Adrenal gland (tissue), 12 donors: ENCODE measurements around the gene TM9SF2. TPM values are rescaled to one million over a fixed set of nuclear protein-coding genes. Genes with fewer than 3 reads are reported as not detected.
A peak's percentile ranks its signal among the peaks of the same experiment; 100 is the strongest.

Experiments used
- DNase-seq, 7 donors: peaks; one replicate each; pipeline ENCODE4 v3.0.0-alpha.2; 2019 to 2020
- H3K27ac ChIP-seq, 5 donors: fragments of 200-600 bp; sonication (generic) in 4 of 5; 1 replicate in 3 of 5; 2 replicates in 2 of 5; pipeline versions ENCODE4 v1.5.1 to v1.8.0; 2016 to 2020; ENCODE audit warnings: mild to moderate bottlenecking in 1 of 5
- H3K27me3 ChIP-seq: fragments of 200-600 bp; 2 replicates; pipeline ENCODE4 v1.8.0; 2021
- H3K36me3 ChIP-seq, 2 donors: fragments of 200-600 bp; replicated peaks in 1 of 2; 1 replicate in 1 of 2; 2 replicates in 1 of 2; pipeline versions ENCODE4 v1.5.1 to v1.8.0; 2018 to 2022
- H3K4me1 ChIP-seq, 2 donors: fragments of 200-600 bp; replicated peaks in 1 of 2; 1 replicate in 1 of 2; 2 replicates in 1 of 2; pipeline versions ENCODE4 v1.5.1 to v1.8.0; 2018 to 2021
- H3K4me3 ChIP-seq, 4 donors: fragments of 200-600 bp; sonication (generic) in 3 of 4; one replicate each; pipeline ENCODE4 v1.5.1; 2016 to 2018
- H3K9me3 ChIP-seq, 3 donors: fragments of 200-600 bp; sonication (generic) in 1 of 3; replicated peaks in 1 of 3; 1 replicate in 2 of 3; 2 replicates in 1 of 3; pipeline versions ENCODE4 v1.5.1 to v1.8.0; 2016 to 2021
- POLR2A ChIP-seq, 2 donors: fragments of 450-650 bp; IDR thresholded peaks; one replicate each; pipeline ENCODE4 v1.6.1; 2017; ENCODE audit warnings: antibody characterized with exemption in 2 of 2, mild to moderate bottlenecking in 2 of 2, moderate library complexity in 1 of 2
- WGBS, 4 donors: extraction: QIAGEN DNeasy Blood & Tissue Kit in 2 of 4; methylation state at CpG; one replicate each; pipeline versions ENCODE4 v1.1.5 to v1.1.7; 2013 to 2017; 5-methylcytosine and 5-hydroxymethylcytosine counted together
- intact Hi-C, 2 donors: fragments of 100-400 bp; cut with DNase I; formaldehyde crosslinking; loops; one replicate each; pipeline versions ENCODE4 v1.14.1 to v1.15.0; 2022 to 2023
- polyA plus RNA-seq, 3 donors: library from polyadenylated mRNA; stranded (reverse); fragments of 200-250 nt in 2 of 3; fragments of 350-450 nt in 1 of 3; fragmentation: Illumina TruSeq in 1 of 3; extraction: RNeasy Lipid Tissue Mini Kit (QIAGEN cat#74804) in 1 of 3; gene quantifications; one replicate each; pipeline ENCODE4 v1.2.3, GENCODE V29; 2013 to 2014
- total RNA-seq, 9 donors: library from RNA; depleted of rRNA in 4 of 9; stranded (reverse); fragments of >200 nt in 4 of 9; fragments of 120-200 nt in 1 of 9; fragmentation: NEBNext Ultra II Directional in 1 of 9; extraction: Animal tissue kit (Norgen Biotek cat#: 25700) in 1 of 9; gene quantifications; one replicate each; pipeline versions ENCODE4 v1.1.0 to v1.2.4, GENCODE V29; 2013 to 2023
- TF ChIP-seq, protein P1 (sequence below), 6 experiments: fragments of 450-650 bp in 4 of 6; fragments of 200-600 bp in 2 of 6; sonication (generic) in 1 of 6; IDR thresholded peaks; 1 replicate in 5 of 6; 2 replicates in 1 of 6; pipeline versions ENCODE4 v1.5.1 to v1.8.0; 2016 to 2021; ENCODE audit warnings: antibody characterized with exemption in 6 of 6, mild to moderate bottlenecking in 2 of 6, moderate library complexity in 1 of 6
- donor health status: healthy with polysubstance abuse.
- donor health status: Bipolar disorder and iron deficiency.
- donor health status: DM: yes; HTN: yes; CAD: no.
- donor health status: DM: no; HTN: no; CAD: no.
- donor health status: DM: no; HTN: no; CAD: no.
- donor health status: DM: yes; HTN: yes; CAD: no.

The TM9SF2 gene
- total and polyA plus RNA-seq, 12 donors, result 22.7 to 153 (median 113) TPM

DNA sequence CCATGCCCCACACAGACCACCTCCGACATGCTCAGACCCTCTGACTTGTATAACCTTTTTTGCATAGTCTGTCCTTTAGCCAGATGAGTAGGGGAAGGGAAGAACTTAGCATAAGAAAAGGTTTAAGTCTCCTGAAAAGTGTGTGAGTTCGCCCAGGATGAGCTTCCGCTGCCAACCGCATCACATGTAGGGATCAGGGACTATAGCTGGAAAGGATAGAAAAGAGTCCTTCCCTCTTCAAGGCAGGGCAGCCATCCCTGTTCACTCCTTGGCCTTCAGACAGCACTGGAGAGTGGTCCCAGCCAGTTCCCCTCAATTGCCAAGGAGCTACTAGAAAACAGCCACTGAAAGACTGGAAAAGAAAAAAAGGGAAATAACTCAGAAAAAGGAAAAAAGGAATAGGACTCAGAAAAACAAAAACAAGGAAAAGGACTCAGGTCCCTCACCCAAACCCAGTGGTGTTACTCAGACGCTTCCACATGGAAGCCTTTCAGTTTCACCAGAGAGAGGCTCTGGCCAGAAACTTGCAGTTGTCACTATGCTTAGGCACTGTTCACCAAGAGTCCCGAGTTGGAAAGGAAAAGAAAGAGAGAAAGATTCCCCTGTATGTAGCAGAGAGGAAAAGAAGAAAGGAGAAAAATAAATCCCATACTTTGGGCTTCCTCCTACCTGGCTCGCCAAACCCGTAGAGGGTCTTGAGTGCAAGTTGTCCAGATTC is 5.6 kb upstream of the TM9SF2 start:
- intact Hi-C loops, result no loop called here
- DNase-seq, result peak in 1 of 7 donors; percentile 17
- TF ChIP-seq, protein P1, sequence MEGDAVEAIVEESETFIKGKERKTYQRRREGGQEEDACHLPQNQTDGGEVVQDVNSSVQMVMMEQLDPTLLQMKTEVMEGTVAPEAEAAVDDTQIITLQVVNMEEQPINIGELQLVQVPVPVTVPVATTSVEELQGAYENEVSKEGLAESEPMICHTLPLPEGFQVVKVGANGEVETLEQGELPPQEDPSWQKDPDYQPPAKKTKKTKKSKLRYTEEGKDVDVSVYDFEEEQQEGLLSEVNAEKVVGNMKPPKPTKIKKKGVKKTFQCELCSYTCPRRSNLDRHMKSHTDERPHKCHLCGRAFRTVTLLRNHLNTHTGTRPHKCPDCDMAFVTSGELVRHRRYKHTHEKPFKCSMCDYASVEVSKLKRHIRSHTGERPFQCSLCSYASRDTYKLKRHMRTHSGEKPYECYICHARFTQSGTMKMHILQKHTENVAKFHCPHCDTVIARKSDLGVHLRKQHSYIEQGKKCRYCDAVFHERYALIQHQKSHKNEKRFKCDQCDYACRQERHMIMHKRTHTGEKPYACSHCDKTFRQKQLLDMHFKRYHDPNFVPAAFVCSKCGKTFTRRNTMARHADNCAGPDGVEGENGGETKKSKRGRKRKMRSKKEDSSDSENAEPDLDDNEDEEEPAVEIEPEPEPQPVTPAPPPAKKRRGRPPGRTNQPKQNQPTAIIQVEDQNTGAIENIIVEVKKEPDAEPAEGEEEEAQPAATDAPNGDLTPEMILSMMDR (IDR thresholded peaks at IDR 0.05), result no peak
- TF ChIP-seq POLR2A (IDR thresholded peaks at IDR 0.05), result no peak
- Histone ChIP-seq H3K36me3 (no peaks in the 10 kb centered on the region), H3K4me3 (peak overlapping the region in 2 of 4 donors; percentile 15 to 67), H3K9me3 (no peaks in the 10 kb centered on the region), H3K27ac (peak overlapping the region; percentile 23 to 90 (median 83)), H3K27me3 (no peaks in the 10 kb centered on the region), H3K4me1 (peaks cover 14 to 24% of the 10 kb centered on the region in 2 donors)
- 70 to 77% (median 76%) methylated on average over 8 of the region's 8 CpGs for WGBS, 4 donors

DNA sequence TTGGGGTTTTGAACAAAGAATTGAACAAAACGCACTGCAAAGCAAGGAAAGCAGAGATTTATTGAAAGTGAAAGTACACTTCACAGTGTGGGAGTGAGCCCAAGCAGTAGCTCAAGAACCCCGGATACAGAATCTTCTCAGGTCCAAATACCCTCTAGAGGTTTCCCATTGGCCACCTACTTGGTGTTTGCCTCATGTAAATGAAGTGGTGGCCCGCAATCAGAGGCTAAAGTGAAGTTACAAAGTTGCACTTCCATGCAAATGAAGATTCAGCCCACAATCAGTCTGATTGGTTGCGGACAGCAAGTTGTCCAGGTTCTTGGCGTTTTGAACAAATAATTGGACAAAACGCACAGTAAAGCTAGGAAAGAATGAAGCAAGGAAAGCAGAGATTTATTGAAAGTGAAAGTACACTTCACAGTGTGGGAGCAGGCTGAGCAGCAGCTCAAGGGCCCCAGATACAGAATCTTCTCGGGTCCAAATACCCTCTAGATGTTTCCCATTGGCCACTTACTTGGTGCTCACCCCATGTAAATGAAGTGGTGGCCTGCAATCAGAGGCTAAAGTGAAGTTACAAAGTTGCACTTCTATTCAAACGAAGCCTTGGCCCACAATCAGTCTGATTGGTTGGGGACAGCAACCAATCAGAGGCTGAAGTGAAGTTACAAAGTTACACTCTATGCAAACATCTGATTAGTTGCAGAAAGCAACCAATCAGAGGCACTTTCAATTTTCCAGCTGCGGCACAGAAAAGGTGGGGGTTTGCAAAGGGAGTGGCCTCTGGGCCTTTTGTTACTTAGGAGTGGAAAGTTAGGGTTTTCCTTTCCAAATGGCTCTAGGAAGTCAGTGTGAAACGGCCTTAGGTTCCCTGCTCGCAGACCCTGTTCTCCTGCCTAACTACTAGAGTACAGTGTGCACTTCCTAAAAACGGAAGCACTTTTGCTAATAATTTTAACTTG is 4.8 kb upstream of the TM9SF2 start:
- peak in 1 of 2 donors; percentile 62 for TF ChIP-seq POLR2A (IDR thresholded peaks at IDR 0.05)
- TF ChIP-seq, protein P1 (IDR thresholded peaks at IDR 0.05), result no peak
- intact Hi-C loops, result no loop called here
- DNase-seq, result peak; percentile 74 to 91 (median 83)
- Histone ChIP-seq H3K9me3 (no peaks in the 10 kb centered on the region), H3K27me3 (no peaks in the 10 kb centered on the region), H3K27ac (peak overlapping the region; percentile 49 to 90 (median 83)), H3K4me1 (peaks cover 16 to 27% of the 10 kb centered on the region in 2 donors), H3K4me3 (peak overlapping the region in 2 of 4 donors; percentile 15 to 67), H3K36me3 (no peaks in the 10 kb centered on the region)
- 48 to 55% (median 51%) methylated on average over 12 of the region's 12 CpGs for WGBS, 4 donors

DNA sequence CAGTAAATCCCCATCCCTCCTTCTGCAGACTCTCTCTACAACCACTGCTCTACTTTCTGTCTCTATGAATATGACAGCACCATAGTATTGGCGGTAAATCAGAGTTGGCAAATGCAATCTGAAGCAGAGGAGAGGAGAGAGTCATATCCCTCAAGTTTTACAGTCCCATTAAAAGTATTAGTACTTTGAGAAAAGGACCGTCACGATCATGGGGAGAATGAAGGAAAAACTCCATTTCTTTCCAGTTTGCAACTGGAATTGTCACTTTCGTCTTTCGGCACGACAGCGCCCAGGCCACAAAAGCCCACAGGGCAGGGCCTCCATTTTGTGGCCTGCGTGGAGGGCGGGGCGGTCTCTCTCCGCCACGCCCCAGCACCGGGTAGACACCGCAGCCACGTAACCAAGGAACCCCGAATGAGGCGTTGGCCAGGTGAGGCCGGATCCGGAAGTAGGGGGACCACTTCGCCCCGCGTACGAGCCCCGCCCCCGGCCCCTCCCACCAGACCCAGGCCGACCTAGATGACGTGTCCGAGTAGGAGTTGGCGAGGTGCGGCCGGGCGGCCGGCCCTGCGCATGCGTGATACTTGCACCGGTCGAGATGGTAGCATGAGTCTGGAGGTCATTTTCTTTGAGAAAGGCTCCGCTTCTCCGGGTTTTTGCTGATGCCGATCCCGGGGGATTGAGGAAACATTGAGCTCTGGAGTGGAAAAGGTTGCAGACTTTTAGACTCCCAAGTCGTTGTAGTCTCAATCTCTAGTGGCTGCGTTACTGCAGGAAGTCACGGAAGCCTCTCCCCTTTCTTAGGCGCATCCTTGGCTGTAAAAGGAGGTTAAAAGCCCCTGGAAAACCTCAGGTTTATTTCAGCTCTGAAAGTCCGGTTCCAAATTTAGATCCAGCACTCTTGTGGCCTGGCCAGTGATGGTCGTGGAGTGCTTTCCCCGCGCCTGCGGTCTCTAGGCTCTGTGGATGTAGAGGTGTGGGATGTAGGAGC is 2.8 kb upstream of the TM9SF2 start:
- peak overlapping the region; percentile 68 to 90 (median 83) for H3K27ac ChIP-seq
- no peaks in the 10 kb centered on the region for H3K27me3 ChIP-seq
- peaks cover 16 to 40% of the 10 kb centered on the region in 2 donors for H3K4me1 ChIP-seq
- intact Hi-C loops, result no loop called here
- TF ChIP-seq POLR2A (IDR thresholded peaks at IDR 0.05), result peak; percentile 62 to 67
- TF ChIP-seq, protein P1 (IDR thresholded peaks at IDR 0.05), result peak in 1 of 6 experiments; percentile 10
- peak overlapping the region in 2 of 4 donors; percentile 33 to 63 for H3K4me3 ChIP-seq
- no peaks in the 10 kb centered on the region for H3K36me3 ChIP-seq
- no peaks in the 10 kb centered on the region for H3K9me3 ChIP-seq
- peak; percentile 97 to 99 (median 98) for DNase-seq
- 3 to 8% (median 4%) methylated on average over 21 to 50 of the region's 50 CpGs for WGBS, 4 donors
